ENCODE measurements around the gene HLA-DPB1.

The HLA-DPB1 gene

GRCh38 chr6:33116841-33117711 is 41.3 kb downstream of the HLA-DPB1 start:
- TF ChIP-seq, protein P1, sequence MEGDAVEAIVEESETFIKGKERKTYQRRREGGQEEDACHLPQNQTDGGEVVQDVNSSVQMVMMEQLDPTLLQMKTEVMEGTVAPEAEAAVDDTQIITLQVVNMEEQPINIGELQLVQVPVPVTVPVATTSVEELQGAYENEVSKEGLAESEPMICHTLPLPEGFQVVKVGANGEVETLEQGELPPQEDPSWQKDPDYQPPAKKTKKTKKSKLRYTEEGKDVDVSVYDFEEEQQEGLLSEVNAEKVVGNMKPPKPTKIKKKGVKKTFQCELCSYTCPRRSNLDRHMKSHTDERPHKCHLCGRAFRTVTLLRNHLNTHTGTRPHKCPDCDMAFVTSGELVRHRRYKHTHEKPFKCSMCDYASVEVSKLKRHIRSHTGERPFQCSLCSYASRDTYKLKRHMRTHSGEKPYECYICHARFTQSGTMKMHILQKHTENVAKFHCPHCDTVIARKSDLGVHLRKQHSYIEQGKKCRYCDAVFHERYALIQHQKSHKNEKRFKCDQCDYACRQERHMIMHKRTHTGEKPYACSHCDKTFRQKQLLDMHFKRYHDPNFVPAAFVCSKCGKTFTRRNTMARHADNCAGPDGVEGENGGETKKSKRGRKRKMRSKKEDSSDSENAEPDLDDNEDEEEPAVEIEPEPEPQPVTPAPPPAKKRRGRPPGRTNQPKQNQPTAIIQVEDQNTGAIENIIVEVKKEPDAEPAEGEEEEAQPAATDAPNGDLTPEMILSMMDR (conservative IDR thresholded peaks at IDR 0.05), result no peak
- H3K27ac ChIP-seq, result no peak overlapping the region

GRCh38 chr6:33117811-33118277 is 42.1 kb downstream of the HLA-DPB1 start:
- TF ChIP-seq, protein P1 (conservative IDR thresholded peaks at IDR 0.05), result no peak
- H3K27ac ChIP-seq, result no peak overlapping the region

DNA sequence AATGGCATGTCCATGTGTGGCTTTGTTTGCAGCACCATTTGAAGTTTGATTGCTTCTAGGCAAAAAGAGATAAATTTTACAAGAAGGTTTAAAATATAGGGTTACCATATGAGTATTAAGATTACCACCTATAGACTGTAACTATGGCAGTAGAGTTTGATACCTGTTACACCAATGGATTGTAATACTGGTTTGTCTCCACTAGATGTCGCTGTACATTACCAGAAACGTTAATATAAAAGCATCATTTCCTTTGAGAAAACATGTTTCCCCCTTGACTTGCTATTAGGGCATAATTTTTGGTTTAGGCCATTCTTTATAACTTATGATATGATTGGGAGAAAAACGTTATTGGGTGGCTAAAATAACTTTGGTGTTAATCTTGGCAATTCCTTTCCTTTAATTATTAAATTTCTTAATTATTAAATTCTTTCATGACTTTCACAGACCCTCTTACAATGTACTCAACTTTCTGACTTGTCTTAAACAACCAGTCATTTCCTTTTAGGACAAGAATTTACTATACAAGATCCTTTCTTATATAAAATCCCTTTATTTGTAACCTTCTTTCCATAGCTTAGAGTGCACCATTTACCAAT is 42.8 kb downstream of the HLA-DPB1 start:
- H3K27ac ChIP-seq, result no peak overlapping the region
- TF ChIP-seq, protein P1 (conservative IDR thresholded peaks at IDR 0.05), result peak; percentile 86

DNA sequence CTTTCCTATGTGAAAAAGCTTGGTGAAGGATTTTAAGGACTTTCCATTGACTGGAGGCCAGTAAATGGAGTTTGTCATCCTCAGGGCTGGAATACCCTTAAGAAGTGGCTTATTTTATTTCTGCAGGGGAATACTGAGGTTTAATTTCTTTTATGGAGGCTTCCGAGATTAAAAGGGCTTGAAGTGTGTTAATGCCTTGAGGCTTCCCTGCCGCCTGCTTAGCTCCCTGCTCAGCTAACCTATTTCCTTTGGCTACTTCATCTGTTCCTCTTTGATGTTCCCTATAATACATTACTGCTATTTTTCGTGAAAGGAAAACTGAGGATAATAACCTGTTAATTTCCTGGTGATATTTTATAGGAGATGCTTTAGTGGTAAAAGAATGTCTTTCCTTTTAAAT is 44.2 kb downstream of the HLA-DPB1 start:
- no peak overlapping the region for H3K27ac ChIP-seq
- TF ChIP-seq, protein P1 (conservative IDR thresholded peaks at IDR 0.05), result no peak

DNA sequence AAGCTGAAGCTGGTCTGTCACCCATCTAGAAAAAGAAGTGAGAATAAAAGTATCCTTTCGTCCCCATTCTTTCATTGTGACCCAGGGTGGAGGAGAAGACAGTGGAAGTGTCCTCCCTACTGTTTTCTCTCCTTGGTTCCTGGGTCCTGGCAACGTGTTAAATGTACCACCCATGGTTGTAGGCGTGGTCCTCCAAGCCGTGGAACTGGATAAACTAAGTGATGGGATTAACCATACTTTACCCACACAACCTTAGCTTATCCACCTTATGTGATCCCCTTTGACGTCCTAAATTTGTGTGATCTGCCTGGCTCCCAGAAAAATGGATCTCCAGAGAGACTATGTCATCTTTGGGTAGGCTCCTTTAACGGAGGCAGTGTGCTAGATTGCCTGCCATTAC is 47.4 kb downstream of the HLA-DPB1 start:
- H3K27ac ChIP-seq, result no peak overlapping the region
- TF ChIP-seq, protein P1 (conservative IDR thresholded peaks at IDR 0.05), result no peak

- no peak overlapping the region for H3K27ac ChIP-seq
- TF ChIP-seq, protein P1 (conservative IDR thresholded peaks at IDR 0.05), result peak; percentile 69
Observed at GRCh38 chr6:33123732-33124524, 48.1 kb downstream of the HLA-DPB1 start.

DNA sequence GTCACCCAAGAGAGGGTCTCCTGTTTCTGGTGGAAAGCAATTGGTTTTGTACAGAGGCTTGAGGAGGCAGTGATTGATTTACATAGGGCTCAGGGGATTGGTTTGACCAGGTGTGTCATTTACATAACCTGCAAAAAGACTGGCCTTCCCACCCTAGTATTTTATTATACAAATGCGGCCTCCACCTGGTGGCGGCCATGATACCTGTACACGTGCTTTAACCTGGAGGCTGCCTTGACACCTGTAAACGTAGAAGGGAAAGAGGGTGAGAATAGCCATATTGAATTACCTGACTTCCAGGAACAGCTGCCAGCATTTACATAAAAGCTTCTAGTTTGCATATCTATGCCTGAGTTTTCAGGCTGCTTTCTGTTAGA is 48.7 kb downstream of the HLA-DPB1 start:
- TF ChIP-seq, protein P1 (conservative IDR thresholded peaks at IDR 0.05), result no peak
- H3K27ac ChIP-seq, result no peak overlapping the region
